ENCODE results near the gene PLEKHD1.

The PLEKHD1 gene

DNA sequence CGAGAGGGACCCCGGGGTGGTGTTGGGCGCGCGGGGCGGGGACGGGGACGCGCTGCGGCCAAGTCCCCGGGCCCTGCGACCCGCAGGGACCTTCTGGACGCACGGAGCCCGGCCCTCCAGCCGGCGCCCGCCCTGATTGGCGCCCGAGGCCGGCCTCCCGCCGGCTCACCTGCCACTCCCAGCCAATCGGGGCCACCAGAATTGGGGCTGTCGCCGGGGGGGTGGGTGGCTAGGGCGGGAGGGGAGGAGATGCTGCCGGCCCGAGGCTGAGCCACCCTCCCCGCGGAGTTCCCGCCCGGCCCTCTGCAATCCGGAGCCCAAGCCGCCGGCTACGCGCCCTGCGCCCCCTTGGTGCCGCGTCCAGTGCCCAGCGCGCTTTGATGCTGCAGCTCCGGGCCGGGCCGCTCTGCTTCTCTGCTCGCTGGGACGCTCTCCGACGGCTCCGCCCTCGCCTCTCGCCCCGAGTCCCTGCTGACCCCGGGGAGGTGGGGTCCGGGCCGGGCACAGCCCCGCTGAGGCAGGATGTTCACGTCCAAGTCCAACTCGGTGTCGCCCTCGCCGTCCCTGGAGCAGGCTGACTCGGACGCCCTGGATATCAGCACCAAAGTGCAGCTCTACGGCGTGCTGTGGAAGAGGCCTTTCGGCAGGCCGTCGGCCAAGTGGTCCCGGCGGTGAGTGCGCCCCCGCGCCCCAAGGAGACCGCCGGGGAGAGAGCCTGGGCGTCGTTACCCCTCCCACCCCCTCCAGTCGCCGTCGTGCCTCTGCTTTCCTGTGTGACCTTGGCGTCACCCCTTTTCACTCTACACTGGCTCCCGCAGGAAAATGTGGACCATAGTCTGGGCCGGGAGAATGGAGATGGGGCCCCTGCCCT lies at the start of gene PLEKHD1:
PLEKHD1 (plus strand) TSS at position 285 of the 871 bp plus-strand sequence; CDS start at position 523, 238 bp downstream.
- TF ChIP-seq, protein P1, sequence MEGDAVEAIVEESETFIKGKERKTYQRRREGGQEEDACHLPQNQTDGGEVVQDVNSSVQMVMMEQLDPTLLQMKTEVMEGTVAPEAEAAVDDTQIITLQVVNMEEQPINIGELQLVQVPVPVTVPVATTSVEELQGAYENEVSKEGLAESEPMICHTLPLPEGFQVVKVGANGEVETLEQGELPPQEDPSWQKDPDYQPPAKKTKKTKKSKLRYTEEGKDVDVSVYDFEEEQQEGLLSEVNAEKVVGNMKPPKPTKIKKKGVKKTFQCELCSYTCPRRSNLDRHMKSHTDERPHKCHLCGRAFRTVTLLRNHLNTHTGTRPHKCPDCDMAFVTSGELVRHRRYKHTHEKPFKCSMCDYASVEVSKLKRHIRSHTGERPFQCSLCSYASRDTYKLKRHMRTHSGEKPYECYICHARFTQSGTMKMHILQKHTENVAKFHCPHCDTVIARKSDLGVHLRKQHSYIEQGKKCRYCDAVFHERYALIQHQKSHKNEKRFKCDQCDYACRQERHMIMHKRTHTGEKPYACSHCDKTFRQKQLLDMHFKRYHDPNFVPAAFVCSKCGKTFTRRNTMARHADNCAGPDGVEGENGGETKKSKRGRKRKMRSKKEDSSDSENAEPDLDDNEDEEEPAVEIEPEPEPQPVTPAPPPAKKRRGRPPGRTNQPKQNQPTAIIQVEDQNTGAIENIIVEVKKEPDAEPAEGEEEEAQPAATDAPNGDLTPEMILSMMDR (conservative IDR thresholded peaks at IDR 0.05; ENCODE audit: low read length), result no peak
- peak within 1 kb of the TSS; percentile 29 for H3K4me3 ChIP-seq (ENCODE audit: low read length)
- no peak for DNase-seq (ENCODE audit: low read depth)

DNA sequence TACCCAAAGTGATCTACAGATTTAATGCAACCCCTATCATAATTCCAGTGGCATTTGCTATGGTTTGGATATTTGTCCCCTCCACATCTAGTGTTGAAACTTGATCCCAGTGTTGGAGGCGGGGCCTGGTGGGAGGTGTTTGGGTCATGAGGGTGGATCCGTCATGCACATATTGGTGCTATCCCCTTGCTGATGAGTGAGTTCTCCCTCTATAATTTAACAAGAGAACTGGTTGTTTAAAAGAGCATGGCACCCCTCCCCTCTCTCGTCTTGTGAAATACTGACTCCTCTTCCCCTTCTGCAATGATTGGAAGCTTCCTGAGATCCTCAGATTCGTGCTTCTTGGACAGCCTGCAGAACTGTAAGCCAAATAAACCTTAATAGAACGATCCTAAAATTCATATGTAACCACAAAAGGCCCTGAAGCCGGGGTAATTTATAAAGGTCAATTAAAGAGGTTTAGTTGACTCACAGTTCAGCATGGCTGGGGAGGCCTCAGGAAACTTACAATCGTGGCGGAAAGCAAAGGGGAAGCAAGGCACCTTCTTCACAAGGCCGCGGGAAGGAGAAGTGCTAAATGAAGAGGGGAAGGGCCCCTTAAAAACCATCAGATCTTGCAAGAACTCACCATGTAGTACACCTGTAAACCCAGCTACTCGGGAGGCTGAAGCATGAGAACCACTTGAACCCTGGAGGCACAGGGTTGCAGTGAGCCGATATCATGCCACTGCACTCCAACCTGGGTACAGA lies 44.8 kb upstream of the PLEKHD1 start:
- DNase-seq (ENCODE audit: low read depth), result no peak
- TF ChIP-seq, protein P1 (conservative IDR thresholded peaks at IDR 0.05; ENCODE audit: low read length), result no peak
- H3K4me3 ChIP-seq (ENCODE audit: low read length), result no peak overlapping the region

DNA sequence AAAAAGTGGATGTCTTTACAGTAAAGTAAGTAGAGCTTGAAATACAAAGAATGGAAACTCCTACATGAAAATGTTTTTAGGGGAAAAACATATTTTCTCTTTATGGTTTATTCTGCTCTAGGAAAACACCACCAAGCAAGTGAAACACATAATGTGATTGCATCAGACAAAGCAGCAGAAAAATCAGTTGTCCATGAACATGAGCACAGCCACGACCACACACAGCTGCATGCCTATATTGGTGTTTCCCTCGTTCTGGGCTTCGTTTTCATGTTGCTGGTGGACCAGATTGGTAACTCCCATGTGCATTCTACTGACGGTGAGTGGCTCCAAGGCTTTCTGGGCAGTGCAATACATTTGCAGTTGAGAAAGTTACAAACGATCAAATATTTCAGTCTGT lies 42.6 kb upstream of the PLEKHD1 start:
- H3K4me3 ChIP-seq (ENCODE audit: low read length), result no peak overlapping the region
- peak; percentile 15 for DNase-seq (ENCODE audit: low read depth)
- TF ChIP-seq, protein P1 (conservative IDR thresholded peaks at IDR 0.05; ENCODE audit: low read length), result no peak

DNA sequence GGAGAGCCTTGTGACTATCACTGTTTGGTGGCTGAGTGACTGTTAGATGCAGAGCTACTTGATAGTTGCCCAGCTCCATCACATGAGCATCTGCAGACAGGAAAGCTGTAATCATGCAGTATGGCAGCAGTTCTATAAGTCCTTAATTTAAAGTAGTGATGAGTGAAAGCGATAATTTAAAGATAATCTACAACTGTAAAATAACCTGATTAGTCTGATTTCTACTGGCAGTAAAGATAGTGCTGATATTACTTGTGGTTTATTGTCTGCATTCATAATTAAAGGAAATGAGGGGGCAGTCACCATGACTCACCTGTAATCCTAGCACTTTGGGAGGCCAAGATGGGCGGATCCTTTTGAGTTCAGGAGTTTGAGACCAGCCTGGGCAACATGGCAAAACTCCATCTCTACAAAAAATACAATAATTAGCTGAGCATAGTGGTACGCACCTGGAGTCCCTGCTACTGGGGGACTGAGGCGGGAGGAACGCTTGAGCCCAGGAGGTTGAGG lies 41.2 kb upstream of the PLEKHD1 start:
- no peak for DNase-seq (ENCODE audit: low read depth)
- TF ChIP-seq, protein P1 (conservative IDR thresholded peaks at IDR 0.05; ENCODE audit: low read length), result no peak
- no peak overlapping the region for H3K4me3 ChIP-seq (ENCODE audit: low read length)

DNA sequence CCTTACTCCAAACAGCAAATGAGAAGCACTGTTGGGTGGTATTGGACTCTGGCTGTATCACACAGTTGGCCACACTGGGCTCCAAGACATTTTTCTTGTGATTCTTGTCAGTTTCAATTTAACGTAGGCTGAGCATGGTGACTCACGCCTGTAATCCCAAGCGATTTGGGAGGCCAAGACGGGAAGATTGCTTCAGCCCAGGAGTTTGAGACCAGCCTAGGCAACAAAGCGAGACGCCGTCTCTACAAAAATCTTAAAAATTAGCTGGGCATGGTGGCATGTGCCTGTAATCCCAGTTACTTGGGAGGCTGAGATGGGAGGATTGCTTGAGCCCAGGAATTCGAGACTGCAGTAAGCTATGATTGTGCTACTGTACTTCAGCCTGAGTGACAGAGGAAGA lies 35.3 kb upstream of the PLEKHD1 start:
- no peak for DNase-seq (ENCODE audit: low read depth)
- H3K4me3 ChIP-seq (ENCODE audit: low read length), result no peak overlapping the region
- TF ChIP-seq, protein P1 (conservative IDR thresholded peaks at IDR 0.05; ENCODE audit: low read length), result no peak

DNA sequence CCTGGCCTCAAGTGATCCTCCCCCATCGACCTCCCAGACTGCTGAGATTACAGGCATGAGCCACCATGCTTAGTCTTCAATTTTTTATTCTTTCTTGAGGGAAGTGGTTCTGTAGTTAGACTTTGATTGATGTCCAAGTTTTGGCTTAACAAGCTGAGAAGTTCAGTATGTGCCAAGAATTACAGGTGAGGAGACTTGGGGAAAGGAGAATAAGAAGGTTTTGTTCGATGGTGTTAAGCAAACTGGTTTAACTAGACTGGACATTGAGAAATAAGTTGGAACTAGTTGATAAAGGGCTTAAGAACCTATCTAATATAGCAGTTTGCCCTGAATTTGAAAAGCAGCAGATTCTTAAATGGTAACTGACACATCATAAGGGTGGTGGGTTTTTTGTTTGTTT lies 32.6 kb upstream of the PLEKHD1 start:
- H3K4me3 ChIP-seq (ENCODE audit: low read length), result no peak overlapping the region
- TF ChIP-seq, protein P1 (conservative IDR thresholded peaks at IDR 0.05; ENCODE audit: low read length), result no peak
- no peak for DNase-seq (ENCODE audit: low read depth)

Data from AG10803 (cell line).